ENCODE measurements around the gene TMEM59. TPM values are rescaled to one million over a fixed set of nuclear protein-coding genes. Genes with fewer than 3 reads are reported as not detected.

TMEM59 gene
- total RNA-seq, 1 experiment from 2014 or later: 116 TPM

- CTCF ChIA-PET: no interaction called here
- H3K4me3 ChIP-seq (ENCODE audit: low read depth, low read length): no peak overlapping the region
- no peak for DNase-seq
- H3K27me3 ChIP-seq (replicated peaks; ENCODE audit: control insufficient read depth, insufficient read depth, low read length): no peaks in the 10 kb centered on the region
- Mint-ChIP-seq H3K4me1 (ENCODE audit: low read depth, unreplicated experiment) (peaks cover 7% of the 10 kb centered on the region), H3K9me3 (ENCODE audit: unreplicated experiment) (no peaks in the 10 kb centered on the region), H3K4me3 (ENCODE audit: unreplicated experiment) (no peak overlapping the region), H3K36me3 (ENCODE audit: insufficient read depth, unreplicated experiment) (no peaks in the 10 kb centered on the region), H3K27me3 (ENCODE audit: insufficient read depth, unreplicated experiment) (no peaks in the 10 kb centered on the region), H3K27ac (ENCODE audit: unreplicated experiment) (no peak overlapping the region)
- POLR2A ChIA-PET: no interaction called here
- BruUV-seq (replicated peaks): no TSS peak
- TF ChIP-seq, protein P1, sequence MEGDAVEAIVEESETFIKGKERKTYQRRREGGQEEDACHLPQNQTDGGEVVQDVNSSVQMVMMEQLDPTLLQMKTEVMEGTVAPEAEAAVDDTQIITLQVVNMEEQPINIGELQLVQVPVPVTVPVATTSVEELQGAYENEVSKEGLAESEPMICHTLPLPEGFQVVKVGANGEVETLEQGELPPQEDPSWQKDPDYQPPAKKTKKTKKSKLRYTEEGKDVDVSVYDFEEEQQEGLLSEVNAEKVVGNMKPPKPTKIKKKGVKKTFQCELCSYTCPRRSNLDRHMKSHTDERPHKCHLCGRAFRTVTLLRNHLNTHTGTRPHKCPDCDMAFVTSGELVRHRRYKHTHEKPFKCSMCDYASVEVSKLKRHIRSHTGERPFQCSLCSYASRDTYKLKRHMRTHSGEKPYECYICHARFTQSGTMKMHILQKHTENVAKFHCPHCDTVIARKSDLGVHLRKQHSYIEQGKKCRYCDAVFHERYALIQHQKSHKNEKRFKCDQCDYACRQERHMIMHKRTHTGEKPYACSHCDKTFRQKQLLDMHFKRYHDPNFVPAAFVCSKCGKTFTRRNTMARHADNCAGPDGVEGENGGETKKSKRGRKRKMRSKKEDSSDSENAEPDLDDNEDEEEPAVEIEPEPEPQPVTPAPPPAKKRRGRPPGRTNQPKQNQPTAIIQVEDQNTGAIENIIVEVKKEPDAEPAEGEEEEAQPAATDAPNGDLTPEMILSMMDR (IDR thresholded peaks at IDR 0.05; ENCODE audit: insufficient read depth in 1 of 2, low read depth in 1 of 2, low read length in 1 of 2, severe bottlenecking in 1 of 2, unreplicated experiment in 1 of 2): no peak
- H3K36me3 ChIP-seq (ENCODE audit: control insufficient read depth, insufficient read depth, low read length): no peaks in the 10 kb centered on the region
- no peaks in the 10 kb centered on the region for H3K9me3 ChIP-seq
- intact Hi-C loops (cut with micrococcal nuclease; ENCODE audit: unreplicated experiment): no loop called here
- H3K4me1 ChIP-seq: peaks cover 4% of the 10 kb centered on the region; the same call in 1 of the 2 replicates
These were observed 71.8 kb downstream of the TMEM59 start for GRCh38 chr1:53981220-53981619.

GRCh38 chr1:53979712-53980450 is 73.1 kb downstream of the TMEM59 start:
- H3K27me3 Mint-ChIP-seq (ENCODE audit: insufficient read depth, unreplicated experiment): no peaks in the 10 kb centered on the region
- H3K4me3 Mint-ChIP-seq (ENCODE audit: unreplicated experiment): no peak overlapping the region
- TF ChIP-seq, protein P1 (IDR thresholded peaks at IDR 0.05; ENCODE audit: insufficient read depth in 1 of 2, low read depth in 1 of 2, low read length in 1 of 2, severe bottlenecking in 1 of 2, unreplicated experiment in 1 of 2): no peak
- H3K36me3 Mint-ChIP-seq (ENCODE audit: insufficient read depth, unreplicated experiment): peaks cover 9% of the 10 kb centered on the region
- CTCF ChIA-PET: no interaction called here
- H3K9me3 ChIP-seq: no peaks in the 10 kb centered on the region
- POLR2A ChIA-PET: no interaction called here
- H3K4me1 ChIP-seq: peaks cover 4% of the 10 kb centered on the region; the same call in 1 of the 2 replicates
- H3K27me3 ChIP-seq (replicated peaks; ENCODE audit: control insufficient read depth, insufficient read depth, low read length): no peaks in the 10 kb centered on the region
- intact Hi-C loops (cut with micrococcal nuclease; ENCODE audit: unreplicated experiment): no loop called here
- H3K9me3 Mint-ChIP-seq (ENCODE audit: unreplicated experiment): no peaks in the 10 kb centered on the region
- H3K36me3 ChIP-seq (ENCODE audit: control insufficient read depth, insufficient read depth, low read length): no peaks in the 10 kb centered on the region
- H3K4me3 ChIP-seq (ENCODE audit: low read depth, low read length): no peak overlapping the region
- no peak for DNase-seq
- H3K27ac Mint-ChIP-seq (ENCODE audit: unreplicated experiment): peak overlapping the region; percentile 55
- peaks cover 7% of the 10 kb centered on the region for H3K4me1 Mint-ChIP-seq (ENCODE audit: low read depth, unreplicated experiment)
- no TSS peak for BruUV-seq (replicated peaks)

Small RNAs within 50 kb of the gene (microRNA-seq; reads per million reads assigned to microRNA genes)
- not detected for gene MIR4781

Other genes with a start within 250 kb of the TMEM59 start
- gene NDC1, start 214.9 kb downstream of the TMEM59 start, total RNA-seq (2022): 28.8 and 29.6 TPM in 2 replicates
- gene YIPF1, start 163.4 kb downstream of the TMEM59 start, total RNA-seq (2022): 16.6 and 17.2 TPM in 2 replicates
- gene DIO1, start 159.0 kb downstream of the TMEM59 start, total RNA-seq (2022): 6.8 and 7.1 TPM in 2 replicates
- 31.7 and 35.1 TPM in 2 replicates for gene IFT25, start 107.5 kb downstream of the TMEM59 start, total RNA-seq (2022)
- gene LRRC42, start 106.9 kb downstream of the TMEM59 start, total RNA-seq (2022): 38.1 and 38.9 TPM in 2 replicates
- gene LDLRAD1, start 35.0 kb downstream of the TMEM59 start, total RNA-seq (2022): not detected in 2 replicates
- 1.9 and 3.2 TPM in 2 replicates for gene TCEANC2, start 404 bp upstream of the TMEM59 start, total RNA-seq (2022)
- gene CDCP2, start 99.8 kb upstream of the TMEM59 start, total RNA-seq (2022): not detected in 2 replicates
- 10.0 and 10.8 TPM in 2 replicates for gene CYB5RL, start 146.8 kb upstream of the TMEM59 start, total RNA-seq (2022)
- gene MRPL37, start 147.0 kb upstream of the TMEM59 start, total RNA-seq (2022): 95.4 and 95.6 TPM in 2 replicates